ENCODE results near the gene ORC4. TPM values are rescaled to one million over a fixed set of nuclear protein-coding genes. Genes with fewer than 3 reads are reported as not detected.
"Not testable (repeated sequence)": the region's sequence is repeated elsewhere in the genome, so short reads cannot be mapped to it uniquely, and the experiment has no call there.

The ORC4 gene
- total RNA-seq, 3 donors from 2014 or later, result 33.3 to 49.9 (median 41.6) TPM

GRCh38 chr2:148021059-148021861 lies 723 bp upstream of the ORC4 start, which contains the start of gene MBD5:
Gene MBD5 (plus strand): TSS chr2:148021091.
- Histone ChIP-seq H3K4me1 (ENCODE audit: low read depth) (peaks cover 21% of the 10 kb centered on the region), H3K36me3 (ENCODE audit: low read depth) (no peaks in the 10 kb centered on the region), H3K9me3 (no peaks in the 10 kb centered on the region), H3K4me3 (peak within 1 kb of the TSS; percentile 45)
- intact Hi-C loops (cut with DNase I, micrococcal nuclease), result no loop called here
- DNase-seq (peak; percentile 46 to 71 (median 67)), ATAC-seq (peak; percentile 37)
- TF ChIP-seq CTCF (IDR thresholded peaks at IDR 0.05), result no peak

- no peak for DNase-seq
- Histone ChIP-seq H3K4me1 (ENCODE audit: low read depth) (peaks cover 6% of the 10 kb centered on the region), H3K36me3 (ENCODE audit: low read depth) (no peaks in the 10 kb centered on the region), H3K4me3 (no peak overlapping the region), H3K9me3 (no peaks in the 10 kb centered on the region)
- intact Hi-C loops (cut with DNase I, micrococcal nuclease), result no loop called here
- no peak for ATAC-seq
- no peak for TF ChIP-seq CTCF (IDR thresholded peaks at IDR 0.05)
Observed at GRCh38 chr2:148014616-148015015, 5.9 kb downstream of the ORC4 start.

- TF ChIP-seq CTCF (IDR thresholded peaks at IDR 0.05), result no peak
- no peaks in the 10 kb centered on the region for H3K4me1 ChIP-seq (ENCODE audit: low read depth)
- H3K4me3 ChIP-seq, result no peak overlapping the region
- no peaks in the 10 kb centered on the region for H3K36me3 ChIP-seq (ENCODE audit: low read depth)
- H3K9me3 ChIP-seq, result no peaks in the 10 kb centered on the region
- ATAC-seq (no peak), DNase-seq (no peak)
- intact Hi-C loops (cut with DNase I, micrococcal nuclease), result no loop called here
Observed at GRCh38 chr2:148013876-148014275, 6.7 kb downstream of the ORC4 start.

- ATAC-seq; H3K9me3 ChIP-seq; intact Hi-C loops (cut with DNase I, micrococcal nuclease); H3K4me3 ChIP-seq; H3K36me3 ChIP-seq (ENCODE audit: low read depth); H3K4me1 ChIP-seq (ENCODE audit: low read depth): not testable (repeated sequence)
- DNase-seq, result peak in 1 of 3 donors; percentile 10
Observed at GRCh38 chr2:148008411-148008810, 12.1 kb downstream of the ORC4 start.

GRCh38 chr2:148007219-148007900 lies 13.2 kb downstream of the ORC4 start:
- no peaks in the 10 kb centered on the region for H3K9me3 ChIP-seq
- no peak for TF ChIP-seq CTCF (IDR thresholded peaks at IDR 0.05)
- H3K36me3 ChIP-seq (ENCODE audit: low read depth), result no peaks in the 10 kb centered on the region
- no peak for ATAC-seq
- no peak overlapping the region for H3K4me3 ChIP-seq
- H3K4me1 ChIP-seq (ENCODE audit: low read depth), result no peaks in the 10 kb centered on the region
- intact Hi-C loops (cut with DNase I, micrococcal nuclease), result no loop called here
- no peak for DNase-seq

All from mucosa of descending colon (tissue), 3 donors.